Epithelial cell of proximal tubule (primary cell): Measurements from ENCODE around the gene HSBP1. TPM values are rescaled to one million over a fixed set of nuclear protein-coding genes. Genes with fewer than 3 reads are reported as not detected.

ENCODE experiments used
- DNase-seq: peaks from one replicate; pipeline ENCODE4 v3.0.0-alpha.2; 2011; ENCODE audit warnings: low read depth
- H3K4me3 ChIP-seq: 2 replicates; pipeline ENCODE4 v1.5.1; 2011; ENCODE audit warnings: low read depth, mild to moderate bottlenecking, low read length
- CTCF ChIP-seq: conservative IDR thresholded peaks from 2 replicates; pipeline ENCODE4 v1.5.1; 2012; ENCODE audit warnings: low read depth, mild to moderate bottlenecking, low read length
- total RNA-seq: library from RNA; depleted of rRNA; stranded (reverse); fragments of >200 nt; gene quantifications from 2 replicates; pipeline ENCODE4 v1.2.3, GENCODE V29; 2015

The HSBP1 gene
- total RNA-seq, 1 donor from 2014 or later = 119 TPM

- no peak overlapping the region for H3K4me3 ChIP-seq
- no peak for DNase-seq
- TF ChIP-seq CTCF = no peak
Observed at GRCh38 chr16:83837566-83837965, 29.8 kb downstream of the HSBP1 start.

GRCh38 chr16:83838151-83838550 is 30.4 kb downstream of the HSBP1 start:
- DNase-seq = no peak
- H3K4me3 ChIP-seq = no peak overlapping the region
- no peak for TF ChIP-seq CTCF

- H3K4me3 ChIP-seq = no peak overlapping the region
- DNase-seq = no peak
- no peak for TF ChIP-seq CTCF
Observed at GRCh38 chr16:83839561-83839960, 31.8 kb downstream of the HSBP1 start.

- no peak for TF ChIP-seq CTCF
Observed at GRCh38 chr16:83840060-83840617, 32.4 kb downstream of the HSBP1 start.

GRCh38 chr16:83842291-83842690 is 34.5 kb downstream of the HSBP1 start:
- no peak overlapping the region for H3K4me3 ChIP-seq
- DNase-seq = no peak
- TF ChIP-seq CTCF = no peak

More at GRCh38 chr16:83840060-83840617, 32.4 kb downstream of the HSBP1 start:
- DNase-seq = no peak
- H3K4me3 ChIP-seq = no peak overlapping the region

GRCh38 chr16:83842756-83843507 is 35.2 kb downstream of the HSBP1 start:
- DNase-seq = no peak

More at GRCh38 chr16:83842756-83843507, 35.2 kb downstream of the HSBP1 start:
- no peak overlapping the region for H3K4me3 ChIP-seq
- no peak for TF ChIP-seq CTCF
